Thyroid gland (tissue), 4 donors: Measurements from ENCODE around the gene SLC25A33. TPM values are rescaled to one million over a fixed set of nuclear protein-coding genes. Genes with fewer than 3 reads are reported as not detected.

Experiments used
- DNase-seq, 2 donors: peaks; one replicate each; pipeline ENCODE4 v3.0.0-alpha.2; 2019
- H3K27ac ChIP-seq, 3 donors: fragments of 200-600 bp; sonication (generic); 1 replicate in 2 of 3; 2 replicates in 1 of 3; pipeline ENCODE4 v1.5.1; 2016 to 2019; ENCODE audit warnings: mild to moderate bottlenecking in 1 of 3, moderate library complexity in 1 of 3
- H3K27me3 ChIP-seq: fragments of 200-600 bp; sonication (generic); one replicate; pipeline ENCODE4 v1.5.1; 2019
- H3K36me3 ChIP-seq, 2 donors: fragments of 200-600 bp; sonication (generic); one replicate each; pipeline ENCODE4 v1.5.1; 2016 to 2019
- H3K4me1 ChIP-seq, 2 donors: fragments of 200-600 bp; sonication (generic); one replicate each; pipeline ENCODE4 v1.5.1; 2017 to 2019
- H3K4me3 ChIP-seq, 3 donors: fragments of 200-600 bp; sonication (generic); replicated peaks in 1 of 3; 1 replicate in 2 of 3; 2 replicates in 1 of 3; pipeline ENCODE4 v1.5.1; 2016; ENCODE audit warnings: mild to moderate bottlenecking in 1 of 3
- H3K9me3 ChIP-seq: fragments of 200-600 bp; sonication (generic); one replicate; pipeline ENCODE4 v1.5.1; 2017
- CTCF ChIP-seq, 6 experiments: fragments of 200-600 bp in 3 of 6; fragments of 450-650 bp in 3 of 6; sonication (generic) in 3 of 6; IDR thresholded peaks; one replicate each; pipeline ENCODE4 v1.5.1; 2016 to 2019; ENCODE audit warnings: antibody characterized with exemption in 6 of 6, mild to moderate bottlenecking in 2 of 6, inconsistent platforms in 1 of 6, moderate library complexity in 1 of 6
- POLR2A ChIP-seq, 2 donors: fragments of 450-650 bp; IDR thresholded peaks; one replicate each; pipeline ENCODE4 v1.6.1; 2017; ENCODE audit warnings: antibody characterized with exemption in 2 of 2, mild to moderate bottlenecking in 2 of 2, moderate library complexity in 1 of 2
- WGBS, 2 donors: methylation state at CpG; one replicate each; pipeline ENCODE4 v1.1.5; 2017; 5-methylcytosine and 5-hydroxymethylcytosine counted together
- intact Hi-C: fragments of 100-400 bp; cut with DNase I; formaldehyde crosslinking; loops from one replicate; pipeline ENCODE4 v1.15.1; 2023
- total RNA-seq, 4 donors: library from RNA; depleted of rRNA; stranded (reverse); fragments of >200 nt; gene quantifications; one replicate each; pipeline ENCODE4 v1.2.3, GENCODE V29; 2016

Gene SLC25A33
- total RNA-seq, 4 donors from 2014 or later, result 10.6 to 16.6 (median 14.7) TPM

- TF ChIP-seq CTCF (IDR thresholded peaks at IDR 0.05) (no peak), POLR2A (IDR thresholded peaks at IDR 0.05) (no peak)
- Histone ChIP-seq H3K27ac (no peak overlapping the region), H3K4me1 (peaks cover 0 to 6% of the 10 kb centered on the region in 2 donors), H3K4me3 (no peak overlapping the region), H3K27me3 (no peaks in the 10 kb centered on the region), H3K36me3 (no peaks in the 10 kb centered on the region), H3K9me3 (no peaks in the 10 kb centered on the region)
- no peak for DNase-seq
- intact Hi-C loops, result loop anchor here (5.0 kb wide), 1 partner anchor 81 kb away; no protein-coding TSS in a partner anchor
- 85 to 89% methylated on average over 8 of the region's 8 CpGs for WGBS, 2 donors
Observed at GRCh38 chr1:9495854-9496374, 43.4 kb upstream of the SLC25A33 start.

GRCh38 chr1:9500756-9501754, 38.2 kb upstream of the SLC25A33 start:
- Histone ChIP-seq H3K9me3 (no peaks in the 10 kb centered on the region), H3K36me3 (no peaks in the 10 kb centered on the region), H3K4me1 (no peaks in the 10 kb centered on the region), H3K27ac (no peak overlapping the region), H3K27me3 (no peaks in the 10 kb centered on the region), H3K4me3 (no peak overlapping the region)
- intact Hi-C loops, result no loop called here
- WGBS, 2 donors, result 83 to 86% methylated on average over 17 of the region's 17 CpGs
- no peak for DNase-seq
- no peak for TF ChIP-seq POLR2A (IDR thresholded peaks at IDR 0.05)
- TF ChIP-seq CTCF (IDR thresholded peaks at IDR 0.05), result no peak

- TF ChIP-seq POLR2A (IDR thresholded peaks at IDR 0.05) (no peak), CTCF (IDR thresholded peaks at IDR 0.05) (no peak)
- Histone ChIP-seq H3K4me1 (no peaks in the 10 kb centered on the region), H3K4me3 (no peak overlapping the region), H3K27me3 (no peaks in the 10 kb centered on the region), H3K9me3 (no peaks in the 10 kb centered on the region), H3K36me3 (no peaks in the 10 kb centered on the region), H3K27ac (no peak overlapping the region)
- DNase-seq, result no peak
- 83 to 84% methylated on average over 18 of the region's 18 CpGs for WGBS, 2 donors
- intact Hi-C loops, result no loop called here
Observed at GRCh38 chr1:9503001-9503675, 36.1 kb upstream of the SLC25A33 start.

GRCh38 chr1:9505143-9505542, 34.1 kb upstream of the SLC25A33 start:
- no peaks in the 10 kb centered on the region for H3K36me3 ChIP-seq
- H3K9me3 ChIP-seq, result no peaks in the 10 kb centered on the region
- TF ChIP-seq POLR2A (IDR thresholded peaks at IDR 0.05) (no peak), CTCF (IDR thresholded peaks at IDR 0.05) (no peak)
- no peak for DNase-seq
- no peaks in the 10 kb centered on the region for H3K27me3 ChIP-seq
- H3K27ac ChIP-seq, result no peak overlapping the region
- 92 to 93% methylated on average over 8 of the region's 8 CpGs for WGBS, 2 donors
- H3K4me1 ChIP-seq, result no peaks in the 10 kb centered on the region
- intact Hi-C loops, result no loop called here
- no peak overlapping the region for H3K4me3 ChIP-seq
